Measurements from ENCODE around the gene PKIB.

PKIB gene

DNA sequence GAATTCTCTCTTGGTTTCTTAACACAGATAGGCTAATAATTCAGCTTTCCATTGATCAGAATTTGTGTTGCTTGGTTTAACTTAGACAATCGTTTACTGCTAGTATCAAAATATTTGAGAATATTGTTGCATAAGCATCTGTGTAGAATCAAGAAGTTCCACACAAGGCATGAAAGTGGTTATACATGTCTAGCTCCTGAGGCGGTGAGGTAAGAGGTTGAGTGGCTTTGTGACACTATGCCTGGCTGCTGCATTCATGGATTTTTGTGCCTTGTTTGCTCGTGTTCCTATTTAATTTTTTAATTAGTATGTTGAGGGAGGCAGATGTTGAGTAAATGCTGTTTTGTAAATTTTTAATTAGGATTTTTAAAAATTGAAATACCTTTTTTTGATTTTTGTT is 10.2 kb downstream of the PKIB start:
- no peak for DNase-seq (ENCODE audit: low read depth)
- TF ChIP-seq CTCF (IDR thresholded peaks at IDR 0.05; ENCODE audit: insufficient read depth, low read depth, low read length, missing control alignments) = no peak
- no peak overlapping the region for H3K4me3 ChIP-seq (ENCODE audit: low read length)

- no peak overlapping the region for H3K4me3 ChIP-seq (ENCODE audit: low read length)
- peak; percentile 58 for DNase-seq (ENCODE audit: low read depth)
- no peak for TF ChIP-seq CTCF (IDR thresholded peaks at IDR 0.05; ENCODE audit: insufficient read depth, low read depth, low read length, missing control alignments)
These were observed 10.7 kb downstream of the PKIB start for GRCh38 chr6:122620902-122621301.

GRCh38 chr6:122621638-122622037 is 11.4 kb downstream of the PKIB start:
- no peak for DNase-seq (ENCODE audit: low read depth)
- no peak overlapping the region for H3K4me3 ChIP-seq (ENCODE audit: low read length)
- TF ChIP-seq CTCF (IDR thresholded peaks at IDR 0.05; ENCODE audit: insufficient read depth, low read depth, low read length, missing control alignments) = no peak

DNA sequence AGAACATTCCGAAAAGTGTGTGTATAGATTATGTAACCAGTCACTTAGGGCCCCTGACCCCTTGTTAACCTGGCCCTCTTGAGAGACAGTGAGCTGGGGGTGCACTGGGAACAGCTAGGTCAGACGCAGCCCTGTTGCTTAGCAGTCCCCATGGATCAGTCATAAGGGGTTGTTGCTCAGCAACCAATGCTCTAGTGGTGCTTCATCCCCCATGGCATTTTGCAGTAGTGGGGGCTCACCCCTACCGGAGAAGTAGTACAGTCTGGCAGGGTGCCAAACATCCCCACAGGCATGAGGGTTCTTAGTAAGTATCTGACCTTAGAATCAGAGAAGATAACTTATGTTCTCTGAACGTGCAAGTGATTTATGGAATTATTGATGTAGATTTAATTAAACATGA is 12.3 kb downstream of the PKIB start:
- no peak overlapping the region for H3K4me3 ChIP-seq (ENCODE audit: low read length)
- no peak for DNase-seq (ENCODE audit: low read depth)
- TF ChIP-seq CTCF (IDR thresholded peaks at IDR 0.05; ENCODE audit: insufficient read depth, low read depth, low read length, missing control alignments) = no peak

GRCh38 chr6:122623279-122623678 is 13.1 kb downstream of the PKIB start:
- H3K4me3 ChIP-seq (ENCODE audit: low read length) = no peak overlapping the region
- peak; percentile 22 for DNase-seq (ENCODE audit: low read depth)
- no peak for TF ChIP-seq CTCF (IDR thresholded peaks at IDR 0.05; ENCODE audit: insufficient read depth, low read depth, low read length, missing control alignments)

GRCh38 chr6:122624853-122625252 is 14.6 kb downstream of the PKIB start:
- DNase-seq (ENCODE audit: low read depth) = no peak
- TF ChIP-seq CTCF (IDR thresholded peaks at IDR 0.05; ENCODE audit: insufficient read depth, low read depth, low read length, missing control alignments) = no peak
- no peak overlapping the region for H3K4me3 ChIP-seq (ENCODE audit: low read length)

GRCh38 chr6:122628714-122629113 is 18.5 kb downstream of the PKIB start:
- no peak overlapping the region for H3K4me3 ChIP-seq (ENCODE audit: low read length)
- TF ChIP-seq CTCF (IDR thresholded peaks at IDR 0.05; ENCODE audit: insufficient read depth, low read depth, low read length, missing control alignments) = no peak
- DNase-seq (ENCODE audit: low read depth) = no peak
